Progenitor cell of endocrine pancreas (in vitro differentiated cells): Measurements from ENCODE around the gene PRKCSH. TPM values are rescaled to one million over a fixed set of nuclear protein-coding genes. Genes with fewer than 3 reads are reported as not detected.
A peak's percentile ranks its signal among the peaks of the same experiment; 100 is the strongest.

ENCODE experiments used
- DNase-seq: peaks from one replicate; pipeline ENCODE4 v3.0.0; 2021; ENCODE audit warnings: low spot score; ENCODE audit not compliant: unreplicated experiment
- H3K27ac Mint-ChIP-seq: 2 replicates; pipeline ENCODE4 v1.8.0; 2021; ENCODE audit warnings: mild to moderate bottlenecking, moderate library complexity, mixed read lengths
- H3K27me3 Mint-ChIP-seq: 2 replicates; pipeline ENCODE4 v1.8.0; 2021; ENCODE audit warnings: mixed read lengths
- H3K36me3 Mint-ChIP-seq: 2 replicates; pipeline ENCODE4 v1.8.0; 2022; ENCODE audit warnings: mixed read lengths; ENCODE audit not compliant: insufficient read depth
- H3K4me1 Mint-ChIP-seq: 2 replicates; pipeline ENCODE4 v1.8.0; 2021; ENCODE audit warnings: low read depth, mixed read lengths
- H3K4me3 Mint-ChIP-seq: 2 replicates; pipeline ENCODE4 v1.8.0; 2021; ENCODE audit warnings: low read depth, mild to moderate bottlenecking, moderate library complexity, mixed read lengths
- H3K9me3 Mint-ChIP-seq: 2 replicates; pipeline ENCODE4 v1.8.0; 2021; ENCODE audit warnings: low read depth, mixed read lengths
- long read RNA-seq: library from polyadenylated mRNA; unstranded; transcript quantifications from one replicate; pipeline ENCODE4 v2.0.0, GENCODE V29; 2020
- total RNA-seq: library from RNA; stranded (reverse); gene quantifications from 2 replicates; pipeline ENCODE4 v1.2.1, GENCODE V29; 2021
- TF ChIP-seq, protein P1 (sequence below): fragments of 200-600 bp; sonication (generic); IDR thresholded peaks from one replicate; pipeline ENCODE4 v1.5.0; 2021; ENCODE audit warnings: antibody characterized with exemption, mild to moderate bottlenecking; ENCODE audit not compliant: unreplicated experiment

Gene PRKCSH, protein sequence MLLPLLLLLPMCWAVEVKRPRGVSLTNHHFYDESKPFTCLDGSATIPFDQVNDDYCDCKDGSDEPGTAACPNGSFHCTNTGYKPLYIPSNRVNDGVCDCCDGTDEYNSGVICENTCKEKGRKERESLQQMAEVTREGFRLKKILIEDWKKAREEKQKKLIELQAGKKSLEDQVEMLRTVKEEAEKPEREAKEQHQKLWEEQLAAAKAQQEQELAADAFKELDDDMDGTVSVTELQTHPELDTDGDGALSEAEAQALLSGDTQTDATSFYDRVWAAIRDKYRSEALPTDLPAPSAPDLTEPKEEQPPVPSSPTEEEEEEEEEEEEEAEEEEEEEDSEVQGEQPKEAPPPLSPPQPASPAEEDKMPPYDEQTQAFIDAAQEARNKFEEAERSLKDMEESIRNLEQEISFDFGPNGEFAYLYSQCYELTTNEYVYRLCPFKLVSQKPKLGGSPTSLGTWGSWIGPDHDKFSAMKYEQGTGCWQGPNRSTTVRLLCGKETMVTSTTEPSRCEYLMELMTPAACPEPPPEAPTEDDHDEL
- total RNA-seq = 409 and 437 TPM in 2 replicates
- long read RNA-seq, partial matches to known transcripts = 0 of 1 reads
- long read RNA-seq, other reads (novel, unspliced or antisense) = 1 of 1 reads

DNA sequence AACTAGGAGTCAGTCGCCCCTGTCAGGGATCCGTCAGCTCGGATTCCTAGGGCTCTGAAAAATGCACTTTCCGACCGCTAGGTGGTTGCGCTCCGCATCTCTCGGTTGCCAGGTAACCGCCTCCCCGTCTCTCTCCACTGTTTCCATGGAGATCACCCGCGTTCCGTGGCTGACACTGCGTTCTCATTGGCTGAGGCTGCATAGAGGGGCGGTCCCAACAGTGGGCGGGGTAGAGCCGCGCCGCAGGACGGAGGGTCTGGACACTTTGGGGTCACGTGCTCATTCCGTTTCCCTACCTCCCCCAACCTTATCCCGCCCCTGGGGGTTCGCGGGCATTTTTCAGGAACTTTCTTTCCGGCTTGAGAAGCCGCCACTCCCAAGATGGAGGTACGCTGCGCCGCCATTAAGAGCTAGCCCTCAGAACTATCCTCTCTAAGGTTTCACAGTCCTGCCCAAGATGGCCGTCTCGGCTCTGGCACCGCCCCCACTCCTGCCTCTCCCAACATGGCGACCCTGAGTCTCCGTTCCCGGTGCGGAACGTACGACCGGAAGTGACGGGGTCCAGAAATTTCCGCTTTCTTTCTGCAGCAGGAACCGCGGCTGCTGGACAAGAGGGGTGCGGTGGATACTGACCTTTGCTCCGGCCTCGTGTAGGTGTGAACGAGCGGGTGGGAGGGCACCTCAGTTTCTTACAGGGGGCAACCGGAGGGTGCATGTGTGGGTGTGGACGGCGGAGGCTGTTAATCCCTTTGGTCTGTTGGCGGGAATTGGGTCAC, at the start of gene PRKCSH, which contains the start of gene ODAD3:
PRKCSH (plus strand) TSS at position 579 of the 776 bp plus-strand sequence. CDS start 483 bp downstream, outside the sequence.
ODAD3 (minus strand) TSS at position 65 of the 776 bp plus-strand sequence. CDS start 105 bp downstream, outside the sequence.
- DNase-seq = peak; percentile 98
- TF ChIP-seq, protein P1, sequence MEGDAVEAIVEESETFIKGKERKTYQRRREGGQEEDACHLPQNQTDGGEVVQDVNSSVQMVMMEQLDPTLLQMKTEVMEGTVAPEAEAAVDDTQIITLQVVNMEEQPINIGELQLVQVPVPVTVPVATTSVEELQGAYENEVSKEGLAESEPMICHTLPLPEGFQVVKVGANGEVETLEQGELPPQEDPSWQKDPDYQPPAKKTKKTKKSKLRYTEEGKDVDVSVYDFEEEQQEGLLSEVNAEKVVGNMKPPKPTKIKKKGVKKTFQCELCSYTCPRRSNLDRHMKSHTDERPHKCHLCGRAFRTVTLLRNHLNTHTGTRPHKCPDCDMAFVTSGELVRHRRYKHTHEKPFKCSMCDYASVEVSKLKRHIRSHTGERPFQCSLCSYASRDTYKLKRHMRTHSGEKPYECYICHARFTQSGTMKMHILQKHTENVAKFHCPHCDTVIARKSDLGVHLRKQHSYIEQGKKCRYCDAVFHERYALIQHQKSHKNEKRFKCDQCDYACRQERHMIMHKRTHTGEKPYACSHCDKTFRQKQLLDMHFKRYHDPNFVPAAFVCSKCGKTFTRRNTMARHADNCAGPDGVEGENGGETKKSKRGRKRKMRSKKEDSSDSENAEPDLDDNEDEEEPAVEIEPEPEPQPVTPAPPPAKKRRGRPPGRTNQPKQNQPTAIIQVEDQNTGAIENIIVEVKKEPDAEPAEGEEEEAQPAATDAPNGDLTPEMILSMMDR = peak; percentile 92
- H3K4me3 Mint-ChIP-seq = peak within 1 kb of the TSS; percentile 95
- H3K36me3 Mint-ChIP-seq = peaks cover 8% of the 10 kb centered on the region
- H3K27ac Mint-ChIP-seq = peak within 1 kb of the TSS; percentile 98
- no peaks in the 10 kb centered on the region for H3K9me3 Mint-ChIP-seq
- peaks cover 10% of the 10 kb centered on the region for H3K4me1 Mint-ChIP-seq
- no peaks in the 10 kb centered on the region for H3K27me3 Mint-ChIP-seq

DNA sequence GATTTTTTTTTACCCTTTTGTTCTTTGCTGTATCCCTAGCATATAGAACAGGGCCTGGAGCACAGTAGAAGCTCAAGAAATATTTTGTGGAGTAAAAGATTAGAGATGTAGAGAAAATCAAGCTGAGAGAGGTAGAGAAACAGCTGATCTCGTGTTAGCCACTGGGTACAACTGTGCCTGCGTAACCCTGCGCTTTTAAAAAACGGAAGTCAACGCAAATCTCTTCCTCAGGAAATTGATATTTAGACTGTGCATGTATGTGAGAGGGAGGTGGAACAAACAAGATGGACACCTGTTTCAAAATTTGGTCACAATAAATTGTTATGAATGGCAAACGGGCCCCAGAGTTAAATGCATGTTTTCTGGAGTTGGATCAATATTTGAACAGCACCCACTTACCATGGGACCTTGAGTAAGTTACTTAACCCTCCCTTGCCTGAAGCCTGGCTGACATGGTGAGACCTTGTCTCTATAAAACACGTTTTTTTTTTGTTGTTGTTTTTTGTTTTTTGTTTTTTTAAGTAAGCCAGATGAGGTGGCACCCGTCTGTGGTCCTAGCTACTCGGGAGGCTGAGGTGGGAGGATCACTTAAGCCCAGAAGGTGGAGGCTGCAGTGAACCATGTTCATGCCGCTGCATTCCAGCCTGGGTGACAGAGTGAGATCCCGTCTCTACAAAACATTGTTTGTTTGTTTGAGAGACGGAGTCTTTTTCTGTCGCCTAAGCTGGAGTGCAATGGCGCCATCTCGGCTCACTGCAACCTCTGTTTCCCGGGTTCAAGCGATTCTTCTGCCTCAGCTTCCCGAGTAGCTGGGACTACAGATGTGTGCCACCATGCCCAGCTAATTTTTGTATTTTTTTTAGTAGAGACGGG, 48.0 kb upstream of the PRKCSH start:
- Mint-ChIP-seq H3K27me3 (peaks cover 5% of the 10 kb centered on the region), H3K36me3 (no peaks in the 10 kb centered on the region), H3K9me3 (peaks cover 3% of the 10 kb centered on the region), H3K27ac (no peak overlapping the region), H3K4me3 (no peak overlapping the region), H3K4me1 (peaks cover 8% of the 10 kb centered on the region)
- no peak for DNase-seq
- TF ChIP-seq, protein P1 = no peak

DNA sequence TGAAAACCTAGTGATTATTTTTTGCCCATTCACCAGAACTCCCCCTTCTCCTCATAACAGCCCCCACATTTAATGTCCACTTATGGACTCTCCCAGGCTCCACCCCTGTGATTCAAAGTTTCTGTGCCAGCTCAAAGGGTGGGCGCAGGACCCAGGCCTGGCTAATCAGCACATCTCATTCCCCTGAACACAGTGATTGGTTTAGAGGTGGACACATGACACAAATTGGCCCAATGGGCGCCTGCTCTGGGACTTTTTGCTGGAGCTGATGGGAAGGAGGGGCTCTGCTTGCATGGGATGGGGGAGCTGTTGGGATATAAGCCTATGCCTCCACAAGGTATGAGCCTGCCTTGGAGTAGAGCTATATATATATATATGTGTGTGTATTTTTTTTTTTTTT, 45.1 kb upstream of the PRKCSH start:
- Mint-ChIP-seq H3K36me3 (peaks cover 10% of the 10 kb centered on the region), H3K27me3 (no peaks in the 10 kb centered on the region), H3K4me1 (peaks cover 4% of the 10 kb centered on the region), H3K4me3 (no peak overlapping the region), H3K9me3 (peaks cover 3% of the 10 kb centered on the region), H3K27ac (no peak overlapping the region)
- TF ChIP-seq, protein P1 = no peak
- no peak for DNase-seq

DNA sequence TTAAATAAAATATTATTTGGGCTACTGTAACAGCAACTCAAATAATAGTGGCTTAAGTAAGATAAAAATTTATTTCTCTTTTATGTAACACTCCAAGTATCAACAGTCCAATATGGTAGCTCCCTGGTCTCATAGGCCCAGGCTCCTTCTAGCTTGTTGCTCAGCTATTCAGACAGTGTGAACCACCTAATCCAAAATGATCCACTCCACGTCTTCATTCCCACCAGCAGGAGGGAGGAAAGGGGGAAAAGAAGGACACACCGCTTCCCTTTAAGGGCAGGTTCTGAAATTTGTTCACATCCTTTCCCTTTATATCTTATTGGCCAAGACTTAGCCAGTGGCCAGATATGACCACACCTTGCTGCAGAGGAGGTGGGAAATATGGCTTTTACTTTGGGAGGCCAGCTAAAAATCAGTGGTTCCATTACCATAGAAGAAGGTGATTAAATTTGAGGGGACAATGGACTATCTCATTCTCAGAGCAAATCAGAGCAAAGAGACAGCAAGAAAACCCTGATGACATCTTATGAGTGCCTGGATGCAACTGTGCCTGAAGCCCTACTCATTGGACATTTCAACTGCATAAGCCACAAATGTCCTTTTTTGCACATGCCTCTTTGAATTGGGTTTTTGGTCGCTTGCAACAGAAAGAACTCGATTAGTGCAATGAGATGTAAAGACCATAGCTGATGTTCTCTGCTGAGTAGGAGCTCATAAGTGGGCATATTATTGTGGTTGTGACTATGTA, 44.3 kb upstream of the PRKCSH start:
- Mint-ChIP-seq H3K27ac (no peak overlapping the region), H3K4me3 (no peak overlapping the region), H3K4me1 (peaks cover 4% of the 10 kb centered on the region), H3K36me3 (peaks cover 11% of the 10 kb centered on the region), H3K27me3 (no peaks in the 10 kb centered on the region), H3K9me3 (peaks cover 3% of the 10 kb centered on the region)
- no peak for DNase-seq
- TF ChIP-seq, protein P1 = no peak
